Measurements from ENCODE around the gene MYLK.

Gene MYLK

GRCh38 chr3:123789760-123790159 is 94.4 kb downstream of the MYLK start:
- in situ Hi-C loops (cut with MboI; ENCODE audit: low pct_unique_long_range_greater_than_20kb, low sequenced_read_pairs, unreplicated experiment): no loop called here
- no peak for TF ChIP-seq CTCF (IDR thresholded peaks at IDR 0.05; ENCODE audit: extremely low read depth, insufficient read depth, missing control alignments)
- no peak for DNase-seq (ENCODE audit: low spot score)

- TF ChIP-seq CTCF (IDR thresholded peaks at IDR 0.05; ENCODE audit: extremely low read depth, insufficient read depth, missing control alignments): no peak
- in situ Hi-C loops (cut with MboI; ENCODE audit: low pct_unique_long_range_greater_than_20kb, low sequenced_read_pairs, unreplicated experiment): no loop called here
- no peak for DNase-seq (ENCODE audit: low spot score)
These were observed 95.0 kb downstream of the MYLK start for GRCh38 chr3:123789160-123789559.

GRCh38 chr3:123788710-123789109 is 95.4 kb downstream of the MYLK start:
- no peak for TF ChIP-seq CTCF (IDR thresholded peaks at IDR 0.05; ENCODE audit: extremely low read depth, insufficient read depth, missing control alignments)
- in situ Hi-C loops (cut with MboI; ENCODE audit: low pct_unique_long_range_greater_than_20kb, low sequenced_read_pairs, unreplicated experiment): no loop called here
- no peak for DNase-seq (ENCODE audit: low spot score)

- in situ Hi-C loops (cut with MboI; ENCODE audit: low pct_unique_long_range_greater_than_20kb, low sequenced_read_pairs, unreplicated experiment): no loop called here
- no peak for DNase-seq (ENCODE audit: low spot score)
- TF ChIP-seq CTCF (IDR thresholded peaks at IDR 0.05; ENCODE audit: extremely low read depth, insufficient read depth, missing control alignments): no peak
These were observed 97.0 kb downstream of the MYLK start for GRCh38 chr3:123787133-123787532.

GRCh38 chr3:123785602-123786001 is 98.5 kb downstream of the MYLK start:
- in situ Hi-C loops (cut with MboI; ENCODE audit: low pct_unique_long_range_greater_than_20kb, low sequenced_read_pairs, unreplicated experiment): no loop called here
- no peak for DNase-seq (ENCODE audit: low spot score)
- no peak for TF ChIP-seq CTCF (IDR thresholded peaks at IDR 0.05; ENCODE audit: extremely low read depth, insufficient read depth, missing control alignments)

- no peak for TF ChIP-seq CTCF (IDR thresholded peaks at IDR 0.05; ENCODE audit: extremely low read depth, insufficient read depth, missing control alignments)
- no peak for DNase-seq (ENCODE audit: low spot score)
- in situ Hi-C loops (cut with MboI; ENCODE audit: low pct_unique_long_range_greater_than_20kb, low sequenced_read_pairs, unreplicated experiment): no loop called here
These were observed 100.3 kb downstream of the MYLK start for GRCh38 chr3:123783811-123784210.

Data from GM13977 (cell line).